Suppressor macrophage (primary cell): ENCODE data around the gene RPS6KC1.
"Not testable (repeated sequence)": the region's sequence is repeated elsewhere in the genome, so short reads cannot be mapped to it uniquely, and the experiment has no call there.

Source experiments
- DNase-seq, 4 experiments: peaks; one replicate each; pipeline ENCODE4 v3.0.0-alpha.2; 2020 to 2022

The RPS6KC1 gene

DNA sequence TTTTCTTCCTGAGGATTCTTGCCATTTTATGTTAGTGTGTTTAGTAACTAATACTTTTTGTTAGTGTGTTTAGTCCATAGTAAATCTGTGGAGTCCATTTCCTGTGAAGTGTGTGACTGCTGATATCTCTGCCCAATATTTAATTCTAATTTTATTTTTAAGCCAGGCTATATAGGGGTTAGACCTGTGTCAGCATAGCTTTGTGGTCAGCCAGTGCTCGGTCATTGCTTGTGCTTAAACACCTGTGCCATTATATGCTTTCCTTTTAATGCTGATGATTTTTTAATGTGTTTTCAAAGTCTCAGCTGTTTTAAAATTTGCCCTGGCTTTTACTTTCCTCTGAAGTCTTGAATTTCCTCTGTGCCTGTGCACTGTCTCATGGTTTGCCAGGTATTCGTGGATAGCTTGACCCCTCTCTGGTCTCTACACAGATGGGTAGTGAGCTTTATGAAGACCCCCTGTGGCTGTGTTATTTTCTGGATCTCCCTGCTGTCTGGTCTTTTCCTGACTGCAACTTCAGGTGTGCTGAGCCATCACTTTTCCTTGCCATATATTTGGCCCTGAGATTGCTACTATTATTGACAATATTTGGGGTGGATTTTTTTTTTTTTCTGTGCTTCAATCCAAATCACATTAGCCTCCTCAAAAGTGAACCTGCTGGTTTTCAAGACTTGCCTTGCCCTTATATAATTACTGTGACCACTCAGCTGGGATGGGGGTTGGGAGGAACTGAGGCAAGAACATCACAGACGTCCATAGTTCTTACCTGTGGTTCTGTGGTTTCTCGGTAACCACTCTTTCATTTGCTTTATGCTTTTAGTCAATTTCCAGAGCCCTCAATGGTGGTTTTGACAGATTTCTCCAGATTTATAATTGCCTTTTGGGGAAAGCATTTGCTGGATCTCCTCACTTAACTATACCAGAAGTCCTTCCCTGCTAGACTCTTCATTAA is 59.6 kb downstream of the RPS6KC1 start:
- no peak for DNase-seq

DNA sequence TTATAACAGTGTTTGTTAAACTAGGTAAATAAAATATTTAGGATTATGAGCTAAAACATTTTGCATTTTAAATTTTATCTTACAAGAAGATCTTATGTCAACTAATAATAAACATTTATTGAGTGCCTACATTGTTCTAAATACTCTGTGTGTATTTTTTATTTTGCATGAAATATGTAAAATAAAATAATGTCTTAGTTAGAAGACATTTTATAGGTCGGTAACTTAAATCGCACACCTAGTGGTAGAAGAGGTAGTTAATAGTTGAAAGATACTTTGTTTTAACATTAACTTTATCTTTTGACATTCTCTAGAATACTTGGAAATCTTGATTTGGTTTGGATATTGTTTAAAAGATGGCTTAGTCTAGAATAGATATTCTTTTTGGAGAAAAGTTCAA is 60.5 kb downstream of the RPS6KC1 start:
- no peak for DNase-seq

DNA sequence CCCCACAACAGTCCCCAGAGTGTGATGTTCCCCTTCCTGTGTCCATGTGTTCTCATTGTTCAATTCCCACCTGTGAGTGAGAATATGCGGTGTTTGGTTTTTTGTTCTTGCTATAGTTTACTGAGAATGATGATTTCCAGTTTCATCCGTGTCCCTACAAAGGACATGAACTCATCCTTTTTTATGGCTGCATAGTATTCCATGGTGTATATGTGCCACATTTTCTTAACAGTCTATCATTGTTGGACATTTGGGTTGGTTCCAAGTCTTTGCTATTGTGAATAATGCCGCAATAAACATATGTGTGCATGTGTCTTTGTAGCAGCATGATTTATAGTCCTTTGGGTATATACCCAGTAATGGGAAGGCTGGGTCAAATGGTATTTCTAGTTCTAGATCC is 61.7 kb downstream of the RPS6KC1 start:
- DNase-seq: not testable (repeated sequence)

GRCh38 chr1:213117699-213118180 is 66.7 kb downstream of the RPS6KC1 start:
- peak in 1 of 4 experiments; percentile 25 for DNase-seq

- no peak for DNase-seq
Observed at GRCh38 chr1:213119794-213120193, 68.8 kb downstream of the RPS6KC1 start.

DNA sequence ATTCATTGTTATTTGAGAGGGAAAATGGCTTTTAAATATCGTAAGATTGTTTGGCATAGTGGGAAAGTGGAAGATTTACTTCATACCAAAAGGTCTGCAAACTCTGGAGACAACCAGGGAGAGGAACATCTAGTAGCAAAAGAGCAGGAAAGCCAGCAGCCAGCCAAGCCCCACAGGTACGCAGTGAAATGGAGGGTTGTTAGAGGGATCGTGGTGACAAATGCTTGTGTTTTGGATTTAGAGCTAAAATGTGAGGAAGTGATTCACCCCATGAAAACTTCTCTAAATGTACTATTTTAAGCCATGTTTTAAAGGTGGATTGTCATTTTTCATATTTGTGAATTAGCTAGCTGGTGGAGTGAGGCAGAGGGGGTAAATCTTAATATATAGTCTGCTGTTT is 69.3 kb downstream of the RPS6KC1 start:
- no peak for DNase-seq

DNA sequence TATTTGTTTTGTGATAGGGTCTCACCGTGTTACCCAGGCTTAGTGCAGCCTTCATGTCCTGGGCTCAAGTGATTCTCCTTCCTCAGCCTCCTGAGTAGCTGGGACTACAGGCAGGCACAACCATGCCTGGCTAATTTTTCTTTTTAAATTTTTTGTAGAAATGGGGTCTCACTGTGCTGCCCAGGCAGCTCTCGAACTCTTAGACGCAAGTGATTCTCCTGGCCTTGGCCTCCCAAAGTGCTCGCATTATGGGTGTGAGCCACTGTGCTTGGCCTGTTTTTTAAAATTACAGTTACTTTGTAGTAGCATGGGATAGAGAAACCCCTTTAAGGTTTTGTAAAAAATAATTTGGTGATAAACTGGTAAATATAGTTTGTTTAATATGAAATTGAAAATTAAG is 69.9 kb downstream of the RPS6KC1 start:
- DNase-seq: no peak

DNA sequence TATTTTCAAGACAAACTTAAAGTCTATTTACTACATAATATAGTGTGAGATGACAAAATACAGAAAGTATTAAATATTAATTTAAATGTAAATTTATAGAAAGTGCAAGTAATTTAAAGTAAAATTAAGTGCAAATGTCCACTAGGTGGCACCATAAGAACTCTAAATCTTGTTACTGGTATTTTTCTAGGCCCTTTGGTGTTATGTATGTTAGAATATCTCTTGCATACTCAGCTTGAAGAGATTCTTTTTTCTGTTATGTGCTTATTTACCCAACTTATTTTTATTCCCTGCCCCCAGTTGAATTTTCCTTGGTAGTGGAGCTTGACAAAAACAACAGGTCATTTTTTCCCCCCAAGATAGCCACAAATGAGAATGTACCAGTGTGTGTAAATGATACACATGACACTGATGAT is 71.5 kb downstream of the RPS6KC1 start:
- peak; percentile 4 to 76 (median 50) for DNase-seq

DNA sequence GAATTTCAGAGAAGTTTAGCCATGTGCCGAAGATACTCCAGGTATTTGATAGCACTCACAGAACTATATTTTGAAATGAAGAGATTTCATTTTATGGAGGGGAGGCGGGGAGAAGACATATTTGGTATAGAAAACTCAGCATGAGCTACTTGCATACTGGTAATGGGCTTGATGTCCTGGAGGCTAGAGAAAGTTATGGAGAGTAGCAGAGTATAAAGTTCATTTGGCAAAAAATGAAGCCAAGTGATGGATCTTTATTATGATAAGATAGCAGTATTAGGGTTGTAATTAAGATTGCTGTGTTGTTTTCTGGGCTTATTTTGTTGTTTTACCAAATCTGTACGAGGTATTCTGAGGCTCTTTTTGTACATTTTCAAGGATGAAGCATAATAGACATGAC is 72.0 kb downstream of the RPS6KC1 start:
- DNase-seq: no peak

GRCh38 chr1:213123536-213123935 is 72.5 kb downstream of the RPS6KC1 start:
- no peak for DNase-seq

DNA sequence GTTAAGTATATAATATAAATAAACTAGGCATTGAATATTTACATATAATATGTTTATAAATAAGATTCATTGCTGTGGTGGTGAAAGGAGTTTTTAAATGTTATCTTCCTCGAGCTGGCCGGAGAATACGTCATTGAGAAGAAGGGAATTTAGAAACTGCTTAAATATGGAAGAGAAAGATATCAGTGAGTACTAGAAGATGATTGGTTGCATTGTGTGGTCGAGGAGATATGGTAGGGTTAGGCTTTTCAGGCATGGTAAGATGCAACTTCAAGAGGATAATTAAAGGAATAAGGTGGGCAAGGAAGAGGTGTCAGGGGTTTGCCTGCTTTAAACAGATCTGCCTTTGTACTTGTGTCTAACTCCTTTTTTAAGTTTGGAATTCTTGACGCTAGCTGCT is 73.5 kb downstream of the RPS6KC1 start:
- no peak for DNase-seq

GRCh38 chr1:213125643-213126042 is 74.6 kb downstream of the RPS6KC1 start:
- DNase-seq: no peak

- DNase-seq: no peak
Observed at GRCh38 chr1:213127074-213127473, 76.0 kb downstream of the RPS6KC1 start.

DNA sequence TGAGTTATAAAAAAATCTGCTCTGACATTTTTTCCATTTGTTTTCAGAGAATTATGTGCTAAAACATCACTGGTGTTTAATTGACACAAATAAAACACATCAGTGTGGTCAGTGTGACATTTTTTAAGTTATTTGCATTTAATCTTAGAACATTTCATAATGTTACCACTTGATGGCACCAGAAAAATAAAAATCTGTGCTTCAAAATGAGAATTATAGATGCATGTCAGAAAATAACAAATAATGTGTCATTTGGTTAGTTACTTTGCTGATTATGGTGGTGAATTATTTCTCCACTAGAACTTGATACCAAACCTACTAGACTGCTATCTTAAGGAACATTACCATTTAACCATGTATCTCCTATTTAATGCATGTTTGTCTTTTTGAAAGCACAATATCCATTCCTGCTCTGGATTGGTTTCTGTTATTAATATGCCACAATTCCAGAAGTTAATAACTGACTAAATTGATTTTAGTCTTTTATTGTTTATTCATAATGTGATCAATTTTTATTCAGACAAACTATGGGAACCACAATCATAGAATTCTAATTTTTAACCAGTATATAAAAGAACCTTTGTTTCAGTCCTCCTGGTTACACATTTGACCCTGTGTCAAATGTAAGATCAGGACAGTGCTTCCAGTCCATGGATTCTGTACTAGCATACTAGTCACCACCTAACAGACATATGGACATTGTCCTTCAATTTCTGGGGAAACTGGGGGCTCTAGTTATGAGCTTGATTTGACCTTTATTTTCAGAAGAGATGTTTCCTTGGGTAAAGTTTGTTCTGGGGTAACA is 81.0 kb downstream of the RPS6KC1 start:
- DNase-seq: no peak

GRCh38 chr1:213135572-213135971 is 84.5 kb downstream of the RPS6KC1 start:
- peak in 1 of 4 experiments; percentile 8 for DNase-seq

DNA sequence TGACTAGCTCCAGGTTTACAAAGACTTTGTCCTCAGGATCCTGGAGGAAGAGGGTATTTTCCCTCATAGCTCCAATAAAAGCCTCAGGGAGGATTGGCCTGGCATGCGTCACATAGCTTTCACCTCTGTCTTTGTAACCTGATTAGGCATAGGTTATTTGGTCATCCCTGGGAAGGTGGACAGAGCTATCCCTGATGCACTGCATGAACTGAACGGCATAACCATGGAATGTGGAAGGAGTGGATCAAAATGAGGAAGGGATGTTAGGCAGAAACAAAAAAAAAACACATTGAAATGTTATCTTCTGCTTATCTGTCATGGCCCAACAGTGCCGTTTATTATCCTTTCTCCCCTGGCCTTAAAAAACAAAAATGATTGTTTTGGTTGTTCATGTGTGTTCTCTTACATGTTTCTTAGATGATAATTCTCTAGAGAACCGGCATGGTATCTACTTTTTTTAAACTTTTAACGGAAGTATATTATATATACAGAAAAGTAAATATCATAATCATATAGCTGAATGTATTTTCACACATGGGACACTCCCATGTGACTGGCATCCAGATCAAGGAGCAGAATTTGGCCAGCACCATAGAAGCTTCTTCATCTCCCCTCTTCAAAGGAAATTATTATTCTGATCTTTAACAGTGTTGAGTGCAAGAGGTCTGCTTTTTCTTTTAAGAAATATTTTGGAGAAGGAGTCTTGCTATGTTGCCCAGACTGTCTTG is 85.3 kb downstream of the RPS6KC1 start:
- no peak for DNase-seq

DNA sequence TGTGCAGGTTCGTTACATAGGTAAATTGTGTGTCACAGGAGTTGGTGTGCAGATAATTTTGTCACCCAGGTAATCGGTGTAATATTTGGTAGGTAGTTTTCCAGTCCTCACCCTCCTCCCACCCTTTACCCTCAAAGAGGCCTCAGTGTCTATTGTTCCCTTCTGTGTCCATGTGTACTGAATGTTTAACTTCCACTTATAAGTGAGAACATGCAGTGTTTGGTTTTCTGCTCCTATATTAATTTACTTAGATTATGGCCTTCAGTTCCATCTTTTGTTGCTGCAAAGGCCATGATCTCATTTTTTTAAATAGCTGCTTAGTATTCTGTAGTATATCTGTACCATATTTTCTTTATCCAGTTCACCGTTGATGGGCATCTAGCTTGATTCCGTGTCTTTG is 87.3 kb downstream of the RPS6KC1 start:
- DNase-seq: no peak

DNA sequence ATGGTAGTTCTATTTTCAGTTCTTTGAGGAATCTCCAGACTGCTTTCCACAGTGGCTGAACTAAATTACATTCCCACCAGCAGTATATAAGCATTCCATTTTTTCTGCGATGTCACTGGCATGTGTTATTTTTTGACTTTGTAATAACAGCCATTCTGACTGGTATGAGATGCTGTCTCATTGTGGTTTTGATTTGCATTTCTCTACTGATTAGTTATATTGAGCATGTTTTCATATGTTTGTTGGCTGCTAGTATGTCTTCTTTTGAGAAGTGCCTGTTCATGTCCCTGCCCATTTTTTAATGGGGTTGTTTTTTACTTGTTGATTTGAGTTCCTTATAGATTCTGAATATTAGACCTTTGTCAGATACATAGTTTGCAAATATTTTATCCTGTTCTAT is 87.9 kb downstream of the RPS6KC1 start:
- no peak for DNase-seq

DNA sequence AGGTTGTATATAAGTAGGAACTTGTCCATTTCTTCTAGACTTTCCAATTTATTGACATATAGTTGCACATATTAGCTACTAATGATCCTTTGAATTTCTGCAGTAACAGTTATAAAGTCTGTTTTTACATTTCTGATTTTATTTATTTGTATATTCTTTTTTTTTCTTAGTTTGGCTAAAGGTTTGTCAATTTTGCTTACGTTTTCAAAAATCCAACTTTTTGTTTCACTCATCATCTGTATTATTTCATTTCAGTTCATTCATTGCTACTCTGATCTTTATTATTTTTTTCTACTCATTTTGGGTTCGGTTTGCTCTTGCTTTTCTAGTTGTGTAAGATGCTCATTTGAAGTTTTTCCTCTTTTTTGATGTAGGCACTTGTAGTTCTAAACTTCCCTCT is 97.9 kb downstream of the RPS6KC1 start:
- no peak for DNase-seq

GRCh38 chr1:213150090-213150489 is 99.0 kb downstream of the RPS6KC1 start:
- DNase-seq: not testable (repeated sequence)

DNA sequence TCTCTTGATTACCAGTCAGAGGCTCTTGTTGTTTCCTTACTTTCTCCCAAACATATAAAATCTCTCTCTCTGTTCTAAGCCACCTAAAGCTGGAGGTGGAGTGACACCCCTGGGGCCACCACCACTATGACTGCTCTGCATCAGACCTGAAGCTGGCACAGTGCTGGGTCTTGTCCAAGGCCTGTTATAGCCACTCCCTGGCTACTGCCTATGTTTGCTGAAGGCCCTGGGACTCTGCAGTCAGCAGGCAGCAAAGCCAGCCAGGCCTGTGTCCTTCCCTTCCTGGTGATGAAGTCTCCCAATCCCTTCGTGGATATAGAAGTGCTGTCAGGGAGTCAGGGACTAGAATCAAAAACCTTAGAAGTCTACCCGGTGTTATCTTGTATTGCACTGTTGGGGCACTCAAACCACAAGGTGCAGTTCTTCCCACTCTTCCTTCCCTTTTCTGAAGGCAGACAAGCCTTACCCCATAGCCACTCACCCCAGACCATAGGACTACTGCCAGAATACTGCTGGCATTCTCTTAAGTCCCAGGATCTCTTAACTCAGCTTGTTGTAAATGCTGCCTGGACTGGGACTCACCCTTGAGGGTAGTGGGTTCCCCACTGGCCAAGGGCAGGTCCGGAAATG is 103.1 kb downstream of the RPS6KC1 start:
- DNase-seq: peak; percentile 8 to 51 (median 44)

DNA sequence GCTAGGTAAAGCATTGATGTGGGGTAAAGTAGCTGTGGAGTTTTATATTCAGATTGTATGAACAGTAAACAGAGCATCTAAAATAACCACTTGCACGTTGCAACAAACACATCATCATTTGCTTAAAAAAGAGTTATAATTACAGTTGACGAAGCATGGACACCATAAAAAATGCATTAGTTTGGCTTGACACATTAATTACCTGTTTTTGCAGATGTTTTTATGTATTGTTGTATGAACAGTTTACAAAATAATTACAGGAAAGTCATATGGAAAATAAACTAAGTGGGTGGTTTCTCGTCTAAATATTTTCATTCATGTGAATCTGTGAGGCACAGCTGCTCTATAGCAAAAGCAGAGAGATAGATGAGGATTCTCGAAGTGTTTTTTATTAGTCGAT is 108.3 kb downstream of the RPS6KC1 start:
- DNase-seq: no peak
